ENCODE results near the gene PKHD1.

GRCh38 chr6:51949526-51949925 lies 137.9 kb downstream of the PKHD1 start:
- TF ChIP-seq CTCF (conservative IDR thresholded peaks at IDR 0.05; ENCODE audit: low read depth, low read length) (no peak), EZH2 (IDR thresholded peaks at IDR 0.05; ENCODE audit: borderline replicate concordance, low read depth, low read length, poor library complexity, severe bottlenecking) (no peak)
